PC-3 (cell line): ENCODE results near the gene TNRC18.

Experiments
- CTCF ChIP-seq: fragments of 300-600 bp; sonication (generic); conservative IDR thresholded peaks from 2 replicates; pipeline ENCODE4 v1.5.1; 2017; ENCODE audit warnings: antibody characterized with exemption, low read depth, mild to moderate bottlenecking, low read length
- EZH2 ChIP-seq: fragments of 300-600 bp; sonication (generic); IDR thresholded peaks from one replicate; pipeline ENCODE4 v1.6.1; 2017; ENCODE audit warnings: antibody characterized with exemption, mild to moderate bottlenecking, low read length; ENCODE audit not compliant: unreplicated experiment
- EZH2phosphoT487 ChIP-seq: fragments of 300-600 bp; sonication (generic); IDR thresholded peaks from 2 replicates; pipeline ENCODE4 v1.6.1; 2018; ENCODE audit warnings: mild to moderate bottlenecking, antibody characterized with exemption, low read length, borderline replicate concordance

- TF ChIP-seq CTCF (no peak), EZH2 (no peak), EZH2phosphoT487 (no peak)
These were observed 62.0 kb downstream of the TNRC18 start for GRCh38 chr7:5361446-5362127.
